Measurements from ENCODE around the gene SLC25A11. TPM values are rescaled to one million over a fixed set of nuclear protein-coding genes. Genes with fewer than 3 reads are reported as not detected.

The SLC25A11 gene
- total and polyA plus RNA-seq, 8 donors, result 10.9 to 25.5 (median 21.4) TPM

GRCh38 chr17:4948166-4948930, 8.5 kb upstream of the SLC25A11 start, which contains the start of gene PFN1:
Gene PFN1 (minus strand): TSS chr17:4948530. CDS start chr17:4948394, 136 bp downstream.
- no peak for FAIRE-seq
- no peak for TF ChIP-seq CTCF (IDR thresholded peaks at IDR 0.05)
- peak; percentile 85 to 93 (median 90) for DNase-seq
- Histone ChIP-seq H3K27ac (peak within 1 kb of the TSS; percentile 88 to 99 (median 98)), H3K36me3 (peaks cover 0 to 14% (median 0%) of the 10 kb centered on the region in 3 donors), H3K4me3 (peak within 1 kb of the TSS; percentile 94 to 100 (median 97)), H3K4me1 (peaks cover 0 to 24% (median 6%) of the 10 kb centered on the region in 3 donors), H3K9me3 (no peaks in the 10 kb centered on the region), H3K27me3 (no peaks in the 10 kb centered on the region)
- ATAC-seq, result peak; percentile 68 to 84 (median 80)
- intact Hi-C loops (cut with DNase I), result no loop called here
- 0 to 1% methylated on average over 43 to 59 of the region's 59 CpGs for WGBS, 2 donors

DNA sequence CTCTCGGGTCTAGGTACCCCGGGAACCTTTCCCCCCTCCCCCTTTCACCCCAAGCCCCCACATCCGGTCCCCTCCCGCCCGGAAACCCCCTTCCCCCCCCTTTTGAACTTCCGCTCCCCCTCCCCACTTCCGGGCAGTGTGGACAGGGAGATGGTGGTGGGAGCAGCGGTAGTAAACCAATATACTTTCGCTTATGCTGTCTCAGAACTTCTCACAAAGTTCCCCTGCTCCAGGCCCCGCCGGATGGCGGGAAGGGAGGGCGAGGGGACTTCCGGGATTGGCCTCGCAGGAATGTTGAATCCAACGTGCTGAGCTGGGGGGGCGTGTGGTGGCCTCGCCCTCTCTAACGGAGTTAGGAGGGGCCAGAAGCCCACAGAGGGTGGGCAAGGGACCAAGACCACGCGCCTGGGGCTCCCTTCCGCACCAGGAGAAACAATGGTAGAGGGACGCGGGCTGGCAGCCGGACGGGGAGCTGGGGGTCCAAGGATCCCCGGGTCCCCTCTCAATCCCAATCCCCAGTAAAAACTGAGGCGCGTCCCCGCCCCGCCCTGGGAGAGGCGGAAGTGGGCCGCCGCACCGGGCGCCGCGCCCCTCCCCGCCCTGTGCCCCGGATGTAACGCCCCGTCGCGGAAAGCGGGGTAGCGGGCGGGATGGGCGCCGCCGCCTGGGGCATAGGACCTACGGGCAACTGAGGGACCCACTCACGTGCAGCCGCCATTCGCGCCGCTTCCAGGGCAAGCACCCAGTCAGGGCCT, 7.7 kb upstream of the SLC25A11 start:
- Histone ChIP-seq H3K27me3 (no peaks in the 10 kb centered on the region), H3K4me3 (peak overlapping the region; percentile 94 to 100 (median 97)), H3K9me3 (no peaks in the 10 kb centered on the region), H3K4me1 (peaks cover 0 to 24% (median 6%) of the 10 kb centered on the region in 3 donors), H3K36me3 (peaks cover 0 to 22% (median 0%) of the 10 kb centered on the region in 3 donors), H3K27ac (peak overlapping the region; percentile 81 to 99 (median 94))
- intact Hi-C loops (cut with DNase I), result no loop called here
- DNase-seq (peak; percentile 53 to 86 (median 68)), FAIRE-seq (no peak), ATAC-seq (peak; percentile 40 to 59 (median 51))
- no peak for TF ChIP-seq CTCF (IDR thresholded peaks at IDR 0.05)
- 0 to 1% methylated on average over 40 to 56 of the region's 56 CpGs for WGBS, 2 donors

DNA sequence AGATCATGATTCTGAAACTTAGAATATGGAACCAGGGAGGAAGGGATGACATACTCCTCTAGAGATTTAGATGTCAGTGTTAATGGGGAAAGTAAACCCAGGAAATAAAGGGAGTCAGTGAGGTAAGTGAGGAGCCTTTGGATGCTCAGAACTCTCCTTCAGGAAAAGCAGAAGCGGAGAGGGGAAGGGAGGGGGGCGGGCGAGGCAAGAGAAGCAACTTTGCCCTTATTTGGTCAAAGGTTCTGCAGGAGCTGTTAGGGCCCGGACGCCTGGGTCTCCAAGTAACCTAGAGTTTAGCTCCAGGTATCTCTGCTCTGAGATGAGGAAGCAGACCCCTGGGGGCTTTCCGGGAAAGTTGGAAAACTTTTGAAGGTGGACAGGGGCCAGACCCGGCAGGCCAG, 7.2 kb upstream of the SLC25A11 start:
- 4 to 7% methylated on average over 7 of the region's 7 CpGs for WGBS, 2 donors
- peaks cover 0 to 25% (median 6%) of the 10 kb centered on the region in 3 donors for H3K4me1 ChIP-seq
- FAIRE-seq, result no peak
- H3K9me3 ChIP-seq, result no peaks in the 10 kb centered on the region
- peak overlapping the region; percentile 81 to 99 (median 94) for H3K27ac ChIP-seq
- DNase-seq, result no peak
- peak overlapping the region; percentile 94 to 100 (median 97) for H3K4me3 ChIP-seq
- ATAC-seq, result no peak
- TF ChIP-seq CTCF (IDR thresholded peaks at IDR 0.05), result no peak
- peaks cover 0 to 23% (median 0%) of the 10 kb centered on the region in 3 donors for H3K36me3 ChIP-seq
- no peaks in the 10 kb centered on the region for H3K27me3 ChIP-seq
- intact Hi-C loops (cut with DNase I), result no loop called here

DNA sequence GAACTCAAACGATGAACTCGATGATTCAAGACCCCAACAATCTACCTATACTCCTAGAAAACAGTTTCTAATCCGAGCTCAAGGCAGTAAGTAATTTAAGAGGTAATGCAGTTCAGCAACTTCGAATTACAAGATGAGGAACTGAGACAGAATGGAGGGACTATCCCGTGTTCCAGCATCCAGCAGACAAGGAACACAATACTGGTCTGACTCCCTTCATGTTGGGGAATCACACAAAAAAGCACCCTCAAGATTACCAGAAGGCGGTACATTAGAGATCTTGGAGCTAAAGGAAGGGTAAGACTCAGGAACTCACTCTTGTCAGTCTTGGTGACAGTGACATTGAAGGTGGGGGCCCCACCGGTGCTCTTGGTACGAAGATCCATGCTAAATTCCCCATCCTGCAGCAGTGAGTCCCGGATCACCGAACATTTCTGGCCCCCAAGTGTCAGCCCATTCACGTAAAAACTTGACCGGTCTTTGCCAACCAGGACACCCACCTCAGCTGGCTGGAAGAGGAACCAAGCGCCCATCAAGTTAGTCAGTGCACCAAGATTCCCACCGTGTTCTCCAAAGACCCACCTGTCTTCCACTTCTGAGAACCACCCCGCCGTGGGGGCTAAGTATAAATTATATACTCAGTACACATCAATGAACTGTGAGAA, 6.6 kb upstream of the SLC25A11 start:
- H3K4me3 ChIP-seq, result peak overlapping the region in 3 of 4 donors; percentile 96 to 100 (median 98)
- peaks cover 0 to 23% (median 0%) of the 10 kb centered on the region in 3 donors for H3K36me3 ChIP-seq
- intact Hi-C loops (cut with DNase I), result no loop called here
- H3K9me3 ChIP-seq, result no peaks in the 10 kb centered on the region
- ATAC-seq (no peak), FAIRE-seq (no peak), DNase-seq (peak in 1 of 6 donors; percentile 20)
- peaks cover under 1 to 31% (median 10%) of the 10 kb centered on the region in 3 donors for H3K4me1 ChIP-seq
- no peak for TF ChIP-seq CTCF (IDR thresholded peaks at IDR 0.05)
- H3K27me3 ChIP-seq, result no peaks in the 10 kb centered on the region
- 28 to 38% methylated on average over 16 of the region's 16 CpGs for WGBS, 2 donors
- H3K27ac ChIP-seq, result no peak overlapping the region

Data from pancreas (tissue), 10 donors.